Measurements from ENCODE around the gene BCL3.

The BCL3 gene

DNA sequence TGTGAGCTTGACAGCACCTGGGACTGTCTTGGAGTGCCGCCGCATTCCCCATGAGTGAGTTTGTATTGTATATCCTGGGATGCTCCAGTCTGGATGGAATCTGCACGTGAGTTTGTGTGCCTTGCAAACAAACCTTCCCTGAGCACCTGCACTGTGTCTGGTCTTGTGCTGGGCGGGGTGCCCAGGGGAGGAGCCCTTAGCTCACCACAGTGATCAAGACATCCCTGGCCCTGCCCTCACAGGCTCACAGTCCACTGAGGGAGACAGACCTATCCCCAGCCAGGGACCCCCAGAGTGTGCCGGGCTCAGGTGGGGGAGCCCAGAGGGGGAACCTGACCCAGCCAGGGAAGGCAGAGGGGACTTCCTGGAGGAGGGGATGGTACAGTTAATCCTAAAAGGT lies 58.7 kb downstream of the BCL3 start:
- H3K27ac ChIP-seq (ENCODE audit: insufficient read depth in 1 of 2, low read depth in 1 of 2, low read length in 2 of 2, poor library complexity in 1 of 2, severe bottlenecking in 2 of 2) = no peak overlapping the region
- H3K27me3 ChIP-seq (replicated peaks in 2 of 5; ENCODE audit: control insufficient read depth in 4 of 5, insufficient read depth in 5 of 5, low read length in 4 of 5) = no peaks in the 10 kb centered on the region
- H3K4me3 ChIP-seq (ENCODE audit: control insufficient read depth in 1 of 7, extremely low read depth in 1 of 7, insufficient read depth in 4 of 7, low read depth in 2 of 7, low read length in 6 of 7) = no peak overlapping the region
- no peaks in the 10 kb centered on the region for H3K36me3 ChIP-seq (ENCODE audit: control insufficient read depth in 4 of 4, insufficient read depth in 4 of 4, low read length in 3 of 4)
- H3K9me3 ChIP-seq (ENCODE audit: control extremely low read depth in 1 of 5, control insufficient read depth in 4 of 5, insufficient read depth in 2 of 5, low read depth in 1 of 5, low read length in 4 of 5) = peaks cover 0 to 1% (median 0%) of the 10 kb centered on the region in 5 experiments
- 94% methylated on average over 2 of the region's 5 CpGs for WGBS (ENCODE audit: insufficient coverage)
- ChIA-PET POLR2A (no interaction called here), CTCF (interaction anchor here (0.7 to 2.1 kb wide), 12 partner anchors 8 to 39 kb away, joined by 3 to 8 read pairs (median 4); partner anchors contain the start of gene NECTIN2)
- peaks cover 0 to 19% (median 16%) of the 10 kb centered on the region in 4 experiments for H3K4me1 ChIP-seq (ENCODE audit: control extremely low read depth in 1 of 4, control insufficient read depth in 4 of 4, insufficient read depth in 4 of 4, low read length in 3 of 4)
- no peak for DNase-seq

- no peak for DNase-seq
- H3K4me1 ChIP-seq (ENCODE audit: control extremely low read depth in 1 of 4, control insufficient read depth in 4 of 4, insufficient read depth in 4 of 4, low read length in 3 of 4) = peaks cover 0 to 19% (median 16%) of the 10 kb centered on the region in 4 experiments
- H3K36me3 ChIP-seq (ENCODE audit: control insufficient read depth in 4 of 4, insufficient read depth in 4 of 4, low read length in 3 of 4) = no peaks in the 10 kb centered on the region
- POLR2A ChIA-PET = no interaction called here
- CTCF ChIA-PET = interaction anchor here (0.7 to 2.1 kb wide), 9 partner anchors 9 to 38 kb away, joined by 3 to 8 read pairs (median 3); partner anchors contain the start of gene NECTIN2
- peaks cover 0 to 1% (median 0%) of the 10 kb centered on the region in 5 experiments for H3K9me3 ChIP-seq (ENCODE audit: control extremely low read depth in 1 of 5, control insufficient read depth in 4 of 5, insufficient read depth in 2 of 5, low read depth in 1 of 5, low read length in 4 of 5)
- H3K4me3 ChIP-seq (ENCODE audit: control insufficient read depth in 1 of 7, extremely low read depth in 1 of 7, insufficient read depth in 4 of 7, low read depth in 2 of 7, low read length in 6 of 7) = peak overlapping the region in 2 of 7 experiments; percentile 53 to 76
- no peak overlapping the region for H3K27ac ChIP-seq (ENCODE audit: insufficient read depth in 1 of 2, low read depth in 1 of 2, low read length in 2 of 2, poor library complexity in 1 of 2, severe bottlenecking in 2 of 2)
- WGBS (ENCODE audit: insufficient coverage) = 47% methylated on average over 4 of the region's 14 CpGs
- no peaks in the 10 kb centered on the region for H3K27me3 ChIP-seq (replicated peaks in 2 of 5; ENCODE audit: control insufficient read depth in 4 of 5, insufficient read depth in 5 of 5, low read length in 4 of 5)
These were observed 59.3 kb downstream of the BCL3 start for GRCh38 chr19:44807652-44808462.

DNA sequence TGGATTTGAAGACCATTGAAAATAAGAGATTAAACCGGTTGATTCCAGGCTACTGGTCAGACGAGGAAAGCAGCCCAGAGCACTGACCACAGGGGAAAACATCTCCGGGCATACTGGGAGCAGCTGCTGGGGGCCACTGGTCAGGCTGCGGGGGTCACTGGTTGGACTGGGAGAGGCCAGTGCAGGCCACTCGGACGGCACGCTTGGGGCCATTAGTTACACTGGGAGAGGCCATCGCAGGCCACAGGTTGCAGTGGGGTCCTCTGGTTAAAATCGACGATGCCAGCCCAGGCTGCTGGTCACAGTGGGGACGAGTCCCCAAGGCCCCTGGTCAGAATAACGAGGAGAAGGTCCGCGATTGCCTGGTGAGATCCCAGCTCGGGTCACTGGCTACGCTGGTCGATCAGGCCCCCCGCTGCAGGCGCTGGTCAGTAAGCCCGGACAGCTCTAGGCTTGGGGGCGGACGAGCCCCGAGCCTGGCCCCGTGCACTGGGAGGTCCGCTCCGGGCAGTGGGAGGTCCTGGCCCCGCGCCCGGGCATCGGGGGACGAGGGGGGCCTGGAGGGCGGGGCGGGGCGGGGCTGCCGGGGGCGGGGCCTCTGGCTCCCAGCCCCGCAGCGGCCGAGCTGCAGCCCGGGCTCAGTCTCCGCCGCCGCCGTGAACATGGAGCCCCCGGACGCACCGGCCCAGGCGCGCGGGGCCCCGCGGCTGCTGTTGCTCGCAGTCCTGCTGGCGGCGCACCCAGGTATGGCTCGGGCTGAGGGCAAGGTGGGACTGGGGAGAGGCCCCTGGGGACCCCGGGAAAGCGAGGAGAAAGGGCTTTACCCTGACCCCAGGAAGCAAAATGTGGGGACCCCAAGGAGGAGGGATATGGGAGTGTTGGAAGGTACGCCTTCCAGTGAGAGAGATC lies 60.2 kb downstream of the BCL3 start, which contains the start of gene BCAM:
BCAM (plus strand) TSS at position 641 of the 909 bp plus-strand sequence; CDS start at position 663, 22 bp downstream.
- peak; percentile 20 to 35 (median 30) for DNase-seq

More for the DNA sequence above, 60.2 kb downstream of the BCL3 start, which contains the start of gene BCAM:
- Histone ChIP-seq H3K9me3 (ENCODE audit: control extremely low read depth in 1 of 5, control insufficient read depth in 4 of 5, insufficient read depth in 2 of 5, low read depth in 1 of 5, low read length in 4 of 5) (peaks cover 0 to 1% (median 0%) of the 10 kb centered on the region in 5 experiments), H3K27ac (ENCODE audit: insufficient read depth in 1 of 2, low read depth in 1 of 2, low read length in 2 of 2, poor library complexity in 1 of 2, severe bottlenecking in 2 of 2) (no peak within 1 kb of the TSS), H3K27me3 (replicated peaks in 2 of 5; ENCODE audit: control insufficient read depth in 4 of 5, insufficient read depth in 5 of 5, low read length in 4 of 5) (no peaks in the 10 kb centered on the region), H3K4me1 (ENCODE audit: control extremely low read depth in 1 of 4, control insufficient read depth in 4 of 4, insufficient read depth in 4 of 4, low read length in 3 of 4) (peaks cover 0 to 19% (median 16%) of the 10 kb centered on the region in 4 experiments), H3K36me3 (ENCODE audit: control insufficient read depth in 4 of 4, insufficient read depth in 4 of 4, low read length in 3 of 4) (no peaks in the 10 kb centered on the region), H3K4me3 (ENCODE audit: control insufficient read depth in 1 of 7, extremely low read depth in 1 of 7, insufficient read depth in 4 of 7, low read depth in 2 of 7, low read length in 6 of 7) (peak within 1 kb of the TSS; percentile 0 to 76 (median 57))
- WGBS (ENCODE audit: insufficient coverage) = 2% methylated on average over 43 of the region's 59 CpGs
- ChIA-PET CTCF (interaction anchor here (0.6 to 2.1 kb wide), 7 partner anchors 13 to 85 kb away, joined by 3 to 8 read pairs (median 4); no protein-coding TSS in a partner anchor), POLR2A (no interaction called here)

All from common myeloid progenitor, CD34-positive (primary cell).